ENCODE results near the gene CORT. TPM values are rescaled to one million over a fixed set of nuclear protein-coding genes. Genes with fewer than 3 reads are reported as not detected.

CORT gene
- polyA plus RNA-seq, 1 donor (not counting 4 experiments of a cell fraction or from before 2014, with no cell fraction given), result 0.17 TPM

- H3K79me2 ChIP-seq (ENCODE audit: control insufficient read depth, insufficient read depth, low read length), result peaks cover 10% of the 10 kb centered on the region
- H3K27ac ChIP-seq (ENCODE audit: control insufficient read depth, insufficient read depth, low read length), result no peak overlapping the region
- no peaks in the 10 kb centered on the region for H3K9me3 ChIP-seq (ENCODE audit: control insufficient read depth, low read depth, low read length)
- H3K4me3 ChIP-seq (ENCODE audit: control insufficient read depth in 2 of 3, extremely low read depth in 1 of 3, insufficient read depth in 2 of 3, low read depth in 1 of 3, low read length in 3 of 3), result no peak overlapping the region
- no peak overlapping the region for H3K9ac ChIP-seq (ENCODE audit: control insufficient read depth, extremely low read depth, insufficient read depth, low read length)
- dilution Hi-C loops (cut with MboI; ENCODE audit: extremely low pct_ligation_motif_present, low sequenced_read_pairs), result no loop called here
- no peaks in the 10 kb centered on the region for H3K27me3 ChIP-seq (ENCODE audit: control insufficient read depth, extremely low read depth, insufficient read depth, low read length)
- peaks cover 12% of the 10 kb centered on the region for H3K4me1 ChIP-seq (ENCODE audit: control insufficient read depth, extremely low read depth, insufficient read depth, low read length)
- no peak overlapping the region for H2AFZ ChIP-seq (ENCODE audit: control insufficient read depth, low read length)
- H3K4me2 ChIP-seq (ENCODE audit: control insufficient read depth, extremely low read depth, insufficient read depth, low read depth, low read length), result no peak overlapping the region
- DNase-seq (ENCODE audit: low read depth, low spot score), result no peak
- no peak for FAIRE-seq
- H4K20me1 ChIP-seq (ENCODE audit: control insufficient read depth, extremely low read depth, insufficient read depth, low read length), result no peaks in the 10 kb centered on the region
- TF ChIP-seq EZH2 (IDR thresholded peaks at IDR 0.05; ENCODE audit: low read length) (no peak), CTCF (optimal IDR thresholded peaks at IDR 0.05 in 1 of 3, IDR thresholded peaks at IDR 0.05 in 1 of 3, conservative IDR thresholded peaks at IDR 0.05 in 1 of 3; ENCODE audit: extremely low read depth in 1 of 3, insufficient read depth in 2 of 3, low read length in 3 of 3) (no peak)
- H3K36me3 ChIP-seq (ENCODE audit: control insufficient read depth in 2 of 2, extremely low read depth in 1 of 2, insufficient read depth in 2 of 2, low read length in 2 of 2), result peaks cover 0 to 2% of the 10 kb centered on the region in 2 experiments
- no peaks in the 10 kb centered on the region for H3K9me1 ChIP-seq (ENCODE audit: control insufficient read depth, extremely low read depth, insufficient read depth, low read length)
These were observed 15.2 kb upstream of the CORT start for GRCh38 chr1:10434590-10434989.

DNA sequence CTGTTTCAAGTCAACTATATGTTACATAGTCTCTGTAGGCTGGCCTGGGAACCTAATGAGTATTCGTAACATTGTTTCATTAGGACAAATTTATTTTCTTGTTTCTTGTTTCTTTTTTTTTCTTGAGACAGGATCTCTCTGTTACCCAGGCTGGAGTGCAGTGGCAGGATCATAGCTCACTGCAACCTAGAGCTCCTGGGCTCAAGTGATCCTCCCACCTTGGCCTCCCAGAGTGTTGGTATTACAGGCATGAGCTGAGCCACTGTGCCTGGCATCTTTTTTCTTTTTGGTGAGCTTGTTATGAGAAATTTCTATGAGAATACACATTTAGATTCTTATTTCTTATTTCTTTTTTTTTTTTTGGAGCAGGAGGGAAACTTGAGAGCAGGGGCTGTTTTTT lies 12.8 kb upstream of the CORT start:
- Histone ChIP-seq H3K27me3 (ENCODE audit: control insufficient read depth, extremely low read depth, insufficient read depth, low read length) (no peaks in the 10 kb centered on the region), H3K4me1 (ENCODE audit: control insufficient read depth, extremely low read depth, insufficient read depth, low read length) (no peaks in the 10 kb centered on the region), H3K9me1 (ENCODE audit: control insufficient read depth, extremely low read depth, insufficient read depth, low read length) (no peaks in the 10 kb centered on the region), H3K9ac (ENCODE audit: control insufficient read depth, extremely low read depth, insufficient read depth, low read length) (no peak overlapping the region), H3K27ac (ENCODE audit: control insufficient read depth, insufficient read depth, low read length) (no peak overlapping the region), H3K36me3 (ENCODE audit: control insufficient read depth in 2 of 2, extremely low read depth in 1 of 2, insufficient read depth in 2 of 2, low read length in 2 of 2) (peaks cover 0 to 2% of the 10 kb centered on the region in 2 experiments), H3K4me2 (ENCODE audit: control insufficient read depth, extremely low read depth, insufficient read depth, low read depth, low read length) (no peak overlapping the region), H2AFZ (ENCODE audit: control insufficient read depth, low read length) (no peak overlapping the region), H3K4me3 (ENCODE audit: control insufficient read depth in 2 of 3, extremely low read depth in 1 of 3, insufficient read depth in 2 of 3, low read depth in 1 of 3, low read length in 3 of 3) (no peak overlapping the region), H3K79me2 (ENCODE audit: control insufficient read depth, insufficient read depth, low read length) (peaks cover 1% of the 10 kb centered on the region), H3K9me3 (ENCODE audit: control insufficient read depth, low read depth, low read length) (no peaks in the 10 kb centered on the region), H4K20me1 (ENCODE audit: control insufficient read depth, extremely low read depth, insufficient read depth, low read length) (no peaks in the 10 kb centered on the region)
- DNase-seq (ENCODE audit: low read depth, low spot score) (no peak), FAIRE-seq (no peak)
- TF ChIP-seq EZH2 (IDR thresholded peaks at IDR 0.05; ENCODE audit: low read length) (no peak), CTCF (optimal IDR thresholded peaks at IDR 0.05 in 1 of 3, IDR thresholded peaks at IDR 0.05 in 1 of 3, conservative IDR thresholded peaks at IDR 0.05 in 1 of 3; ENCODE audit: extremely low read depth in 1 of 3, insufficient read depth in 2 of 3, low read length in 3 of 3) (no peak)
- dilution Hi-C loops (cut with MboI; ENCODE audit: extremely low pct_ligation_motif_present, low sequenced_read_pairs), result no loop called here

Data from keratinocyte (primary cell).